H9 (cell line): ENCODE measurements around the gene AEN. TPM values are rescaled to one million over a fixed set of nuclear protein-coding genes. Genes with fewer than 3 reads are reported as not detected.

Source experiments
- DNase-seq: peaks from one replicate; pipeline ENCODE4 v3.0.0-alpha.2; 2017
- H2AFZ ChIP-seq: one replicate; pipeline ENCODE4 v1.6.1; 2013; ENCODE audit warnings: mild to moderate bottlenecking, low read length, control low read depth, moderate library complexity
- H2AK5ac ChIP-seq: 2 replicates; pipeline ENCODE4 v1.6.1; 2013; ENCODE audit warnings: low read length, control low read depth, mixed read lengths; ENCODE audit not compliant: insufficient read length
- H2BK120ac ChIP-seq: one replicate; pipeline ENCODE4 v1.6.1; 2013; ENCODE audit warnings: low read depth, mild to moderate bottlenecking, low read length, control low read depth, inconsistent platforms; ENCODE audit not compliant: poor library complexity, severe bottlenecking
- H2BK12ac ChIP-seq: 2 replicates; pipeline ENCODE4 v1.6.1; 2013; ENCODE audit warnings: low read length, control low read depth, mixed read lengths, low read depth; ENCODE audit not compliant: insufficient read length
- H2BK15ac ChIP-seq: 2 replicates; pipeline ENCODE4 v1.6.1; 2013; ENCODE audit warnings: low read depth, low read length, control low read depth
- H2BK20ac ChIP-seq: one replicate; pipeline ENCODE4 v1.6.1; 2013; ENCODE audit warnings: low read depth, mild to moderate bottlenecking, low read length, control low read depth, inconsistent platforms; ENCODE audit not compliant: poor library complexity, severe bottlenecking
- H2BK5ac ChIP-seq: 2 replicates; pipeline ENCODE4 v1.6.1; 2013; ENCODE audit warnings: low read length, control low read depth, mixed read lengths; ENCODE audit not compliant: insufficient read length
- H3K14ac ChIP-seq: 2 replicates; pipeline ENCODE4 v1.6.1; 2013; ENCODE audit warnings: low read length, control low read depth; ENCODE audit not compliant: insufficient read depth
- H3K18ac ChIP-seq: 2 replicates; pipeline ENCODE4 v1.6.1; 2013; ENCODE audit warnings: low read depth, mild to moderate bottlenecking, mixed read lengths, low read length, control low read depth; ENCODE audit not compliant: insufficient read length
- H3K23ac ChIP-seq: 2 replicates; pipeline ENCODE4 v1.6.1; 2013; ENCODE audit warnings: low read length, control low read depth, mixed read lengths, low read depth; ENCODE audit not compliant: insufficient read length
- H3K23me2 ChIP-seq: 2 replicates; pipeline ENCODE4 v1.6.1; 2013; ENCODE audit warnings: low read depth, mild to moderate bottlenecking, mixed read lengths, low read length, control low read depth; ENCODE audit not compliant: insufficient read length, poor library complexity, severe bottlenecking
- H3K27ac ChIP-seq: 2 replicates; pipeline ENCODE4 v1.5.1; 2013; ENCODE audit warnings: low read length, control low read depth, mixed read lengths, low read depth; ENCODE audit not compliant: insufficient read length
- H3K27me3 ChIP-seq: 2 replicates; pipeline ENCODE4 v1.6.1; 2013; ENCODE audit warnings: low read length, control low read depth, inconsistent platforms; ENCODE audit not compliant: insufficient read depth
- H3K4ac ChIP-seq: 2 replicates; pipeline ENCODE4 v1.6.1; 2013; ENCODE audit warnings: low read depth, mild to moderate bottlenecking, control low read depth, inconsistent platforms, low read length, moderate library complexity
- H3K4me1 ChIP-seq: 2 replicates; pipeline ENCODE4 v1.6.1; 2013; ENCODE audit warnings: low read length, control low read depth, inconsistent platforms; ENCODE audit not compliant: insufficient read depth
- H3K4me2 ChIP-seq: 2 replicates; pipeline ENCODE4 v1.6.1; 2013; ENCODE audit warnings: low read length, control low read depth, mixed read lengths; ENCODE audit not compliant: insufficient read length, insufficient read depth
- H3K56ac ChIP-seq: 2 replicates; pipeline ENCODE4 v1.6.1; 2013; ENCODE audit warnings: low read depth, mild to moderate bottlenecking, mixed read lengths, low read length, control low read depth; ENCODE audit not compliant: insufficient read length
- H3K79me1 ChIP-seq: 2 replicates; pipeline ENCODE4 v1.6.1; 2013; ENCODE audit warnings: low read depth, mild to moderate bottlenecking, moderate library complexity, low read length, control low read depth, inconsistent platforms; ENCODE audit not compliant: insufficient read depth, poor library complexity, severe bottlenecking
- H3K79me2 ChIP-seq: 2 replicates; pipeline ENCODE4 v1.6.1; 2013; ENCODE audit warnings: low read length, control low read depth, inconsistent platforms; ENCODE audit not compliant: insufficient read depth
- H3K9ac ChIP-seq: 2 replicates; pipeline ENCODE4 v1.6.1; 2013; ENCODE audit warnings: low read length, control low read depth, mixed read lengths; ENCODE audit not compliant: insufficient read length; ENCODE audit errors: extremely low read depth
- H3K9me3 ChIP-seq: one replicate; pipeline ENCODE4 v1.6.1; 2013; ENCODE audit warnings: low read depth, low read length, inconsistent platforms; ENCODE audit not compliant: control insufficient read depth
- H3T11ph ChIP-seq: one replicate; pipeline ENCODE4 v1.6.1; 2013; ENCODE audit warnings: mild to moderate bottlenecking, low read length, control low read depth, inconsistent platforms
- H4K20me1 ChIP-seq: one replicate; pipeline ENCODE4 v1.6.1; 2013; ENCODE audit not compliant: control insufficient read depth, insufficient read length, insufficient read depth
- H4K5ac ChIP-seq: 2 replicates; pipeline ENCODE4 v1.6.1; 2013; ENCODE audit warnings: low read depth, mild to moderate bottlenecking, mixed read lengths, low read length, control low read depth; ENCODE audit not compliant: insufficient read length
- H4K8ac ChIP-seq: replicated peaks from 2 replicates; pipeline ENCODE4 v1.6.1; 2013; ENCODE audit warnings: low read length, control low read depth, mixed read lengths, low read depth; ENCODE audit not compliant: insufficient read length
- H4K91ac ChIP-seq: 2 replicates; pipeline ENCODE4 v1.6.1; 2013; ENCODE audit warnings: low read depth, mild to moderate bottlenecking, moderate library complexity, mixed read lengths, low read length, control low read depth; ENCODE audit not compliant: insufficient read length
- H3K27ac Mint-ChIP-seq, 3 experiments: 2 replicates in 2 of 3; 3 replicates in 1 of 3; pipeline ENCODE4 v1.8.0; 2020 to 2021; ENCODE audit warnings: mixed read lengths in 3 of 3, mild to moderate bottlenecking in 1 of 3, moderate library complexity in 1 of 3
- H3K27me3 Mint-ChIP-seq: 2 replicates; pipeline ENCODE4 v1.8.0; 2021; ENCODE audit warnings: low read depth, mild to moderate bottlenecking, moderate library complexity, mixed read lengths
- H3K36me3 Mint-ChIP-seq, 3 experiments: 2 replicates in 2 of 3; 3 replicates in 1 of 3; pipeline ENCODE4 v1.8.0; 2020 to 2021; ENCODE audit warnings: low read depth in 3 of 3, mixed read lengths in 3 of 3; ENCODE audit not compliant: insufficient read depth in 1 of 3
- H3K4me1 Mint-ChIP-seq, 2 experiments: 2 replicates each; pipeline ENCODE4 v1.8.0; 2020; ENCODE audit warnings: mixed read lengths in 2 of 2
- H3K4me3 Mint-ChIP-seq, 2 experiments: 2 replicates in 1 of 2; 3 replicates in 1 of 2; pipeline ENCODE4 v1.8.0; 2020 to 2021; ENCODE audit warnings: mild to moderate bottlenecking in 2 of 2, mixed read lengths in 2 of 2, moderate library complexity in 1 of 2
- H3K9me3 Mint-ChIP-seq, 2 experiments: 2 replicates in 1 of 2; 3 replicates in 1 of 2; pipeline ENCODE4 v1.8.0; 2020; ENCODE audit warnings: mild to moderate bottlenecking in 2 of 2, mixed read lengths in 2 of 2, moderate library complexity in 1 of 2
- WGBS: extraction: QIAGEN DNeasy Blood & Tissue Kit; methylation state at CpG from one replicate; pipeline ENCODE4 v1.1.7; 2013; ENCODE audit warnings: missing lambda C conversion rate, low lambda C conversion rate, mixed read lengths; ENCODE audit not compliant: insufficient read length; ENCODE audit errors: extremely low coverage; 5-methylcytosine and 5-hydroxymethylcytosine counted together
- total RNA-seq: library from RNA; stranded (reverse); gene quantifications from 2 replicates; pipeline ENCODE4 v1.2.1, GENCODE V29; 2021
- TF ChIP-seq, protein P1 (sequence below): fragments of 200-600 bp; sonication (generic); conservative IDR thresholded peaks from 3 replicates; pipeline ENCODE4 v1.8.0; 2021; ENCODE audit warnings: antibody characterized with exemption, mild to moderate bottlenecking

AEN gene
- total RNA-seq, 1 experiment from 2014 or later: 132 TPM

DNA sequence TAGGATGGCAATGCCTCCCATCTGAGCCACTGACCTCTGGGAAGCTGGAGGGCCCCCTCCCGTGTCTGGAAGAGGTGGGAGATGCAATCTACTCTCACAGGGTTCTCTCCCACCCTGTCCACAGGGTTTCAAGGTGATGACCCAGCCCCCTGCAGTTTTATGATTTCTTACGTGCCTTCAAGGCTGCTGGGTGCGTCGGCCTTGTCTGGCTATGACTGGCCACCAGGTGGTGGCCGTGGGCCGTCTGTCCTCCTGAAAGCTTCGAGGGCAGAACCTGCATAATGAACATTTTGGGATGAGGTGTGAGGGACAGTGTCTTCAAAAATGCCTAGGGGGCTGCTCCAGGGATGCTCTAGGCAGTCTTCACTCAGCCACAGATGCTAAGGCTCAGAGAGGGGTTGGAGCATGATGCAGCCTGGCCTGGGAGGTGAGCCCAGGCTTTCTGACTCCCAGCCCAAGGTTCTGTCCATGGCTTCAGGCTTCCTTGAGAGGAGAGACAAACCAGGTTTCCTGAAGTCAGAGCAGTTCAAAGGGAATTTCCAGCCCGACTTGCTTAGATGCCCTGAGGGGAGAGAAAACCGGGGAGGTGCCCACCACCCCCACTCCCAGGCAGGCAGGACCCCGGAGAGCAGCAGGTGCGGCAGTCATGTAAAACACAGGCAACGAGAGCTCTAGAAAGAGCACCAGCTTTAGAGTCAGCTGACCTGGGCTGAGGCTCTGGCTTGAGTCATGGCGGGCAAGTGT is 36.4 kb downstream of the AEN start:
- H3K36me3 Mint-ChIP-seq: no peaks in the 10 kb centered on the region
- peaks cover 0 to 4% of the 10 kb centered on the region in 2 experiments; a peak in 1 of 5 replicates for H3K9me3 Mint-ChIP-seq
- Histone ChIP-seq H2BK12ac (no peak overlapping the region), H3K4ac (no peak overlapping the region), H3K4me1 (no peaks in the 10 kb centered on the region; the same call in 1 of the 2 replicates), H4K20me1 (peaks cover 2% of the 10 kb centered on the region), H3K23me2 (no peaks in the 10 kb centered on the region), H3K56ac (no peak overlapping the region), H3K23ac (no peak overlapping the region), H3K14ac (no peak overlapping the region; the same call in 1 of the 2 replicates), H2BK20ac (no peak overlapping the region), H3K27ac (no peak overlapping the region), H4K8ac (no peak overlapping the region), H2BK15ac (no peak overlapping the region), H2BK5ac (no peak overlapping the region), H2AFZ (no peak overlapping the region), H3K27me3 (no peaks in the 10 kb centered on the region), H3K4me2 (no peak overlapping the region), H3T11ph (no peak overlapping the region), H3K9me3 (no peaks in the 10 kb centered on the region), H3K79me1 (no peaks in the 10 kb centered on the region), H2BK120ac (no peak overlapping the region), H4K5ac (no peak overlapping the region), H2AK5ac (no peak overlapping the region), H3K18ac (no peak overlapping the region), H4K91ac (no peak overlapping the region), H3K9ac (no peak overlapping the region), H3K79me2 (no peaks in the 10 kb centered on the region)
- TF ChIP-seq, protein P1, sequence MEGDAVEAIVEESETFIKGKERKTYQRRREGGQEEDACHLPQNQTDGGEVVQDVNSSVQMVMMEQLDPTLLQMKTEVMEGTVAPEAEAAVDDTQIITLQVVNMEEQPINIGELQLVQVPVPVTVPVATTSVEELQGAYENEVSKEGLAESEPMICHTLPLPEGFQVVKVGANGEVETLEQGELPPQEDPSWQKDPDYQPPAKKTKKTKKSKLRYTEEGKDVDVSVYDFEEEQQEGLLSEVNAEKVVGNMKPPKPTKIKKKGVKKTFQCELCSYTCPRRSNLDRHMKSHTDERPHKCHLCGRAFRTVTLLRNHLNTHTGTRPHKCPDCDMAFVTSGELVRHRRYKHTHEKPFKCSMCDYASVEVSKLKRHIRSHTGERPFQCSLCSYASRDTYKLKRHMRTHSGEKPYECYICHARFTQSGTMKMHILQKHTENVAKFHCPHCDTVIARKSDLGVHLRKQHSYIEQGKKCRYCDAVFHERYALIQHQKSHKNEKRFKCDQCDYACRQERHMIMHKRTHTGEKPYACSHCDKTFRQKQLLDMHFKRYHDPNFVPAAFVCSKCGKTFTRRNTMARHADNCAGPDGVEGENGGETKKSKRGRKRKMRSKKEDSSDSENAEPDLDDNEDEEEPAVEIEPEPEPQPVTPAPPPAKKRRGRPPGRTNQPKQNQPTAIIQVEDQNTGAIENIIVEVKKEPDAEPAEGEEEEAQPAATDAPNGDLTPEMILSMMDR: peak; percentile 85
- peaks cover 11% of the 10 kb centered on the region for H3K27me3 Mint-ChIP-seq
- H3K27ac Mint-ChIP-seq: no peak overlapping the region
- H3K4me3 Mint-ChIP-seq: no peak overlapping the region
- peak; percentile 64 for DNase-seq
- no CpG with 5 or more reads among the region's 13 CpGs for WGBS
- peaks cover 18% of the 10 kb centered on the region in 2 experiments for H3K4me1 Mint-ChIP-seq
